Lower lobe of right lung (tissue), 2 donors: ENCODE results near the gene ACOT11. TPM values are rescaled to one million over a fixed set of nuclear protein-coding genes. Genes with fewer than 3 reads are reported as not detected.

Experiments
- ATAC-seq, 2 donors: fragments of 200-7000 bp; cut with Tn5 transposase; one replicate each; pipeline ENCODE4 v1.9.1; 2020 to 2022; ENCODE audit warnings: mild to moderate bottlenecking in 2 of 2, moderate library complexity in 2 of 2
- DNase-seq: peaks from one replicate; pipeline ENCODE4 v3.0.0-alpha.2; 2020
- H3K27ac ChIP-seq: fragments of 200-600 bp; one replicate; pipeline ENCODE4 v1.8.0; 2022
- H3K27me3 ChIP-seq: fragments of 200-600 bp; one replicate; pipeline ENCODE4 v1.8.0; 2022; ENCODE audit warnings: low read depth
- H3K36me3 ChIP-seq: fragments of 200-600 bp; one replicate; pipeline ENCODE4 v1.8.0; 2022; ENCODE audit warnings: mild to moderate bottlenecking
- H3K4me1 ChIP-seq: fragments of 200-600 bp; one replicate; pipeline ENCODE4 v1.8.0; 2022
- H3K4me3 ChIP-seq: fragments of 200-600 bp; one replicate; pipeline ENCODE4 v1.8.0; 2022; ENCODE audit warnings: mild to moderate bottlenecking
- H3K9me3 ChIP-seq: fragments of 200-600 bp; one replicate; pipeline ENCODE4 v1.8.0; 2022
- CTCF ChIP-seq: fragments of 200-600 bp; IDR thresholded peaks from one replicate; pipeline ENCODE4 v1.8.0; 2022; ENCODE audit warnings: antibody characterized with exemption, mild to moderate bottlenecking
- intact Hi-C: fragments of 100-400 bp; cut with DNase I; formaldehyde crosslinking; loops from one replicate; pipeline ENCODE4 v1.11.0; 2022
- total RNA-seq: library from RNA; stranded (reverse); fragmentation: NEBNext Ultra II Directional; extraction: Animal tissue kit (Norgen Biotek cat#: 25700); gene quantifications from one replicate; pipeline ENCODE4 v1.2.1, GENCODE V29; 2021
- donor health status: DM: no; HTN: yes; CAD: no; lungs with severe emphysema.

Gene ACOT11
- total RNA-seq, 1 donor from 2014 or later: 5.0 TPM

DNA sequence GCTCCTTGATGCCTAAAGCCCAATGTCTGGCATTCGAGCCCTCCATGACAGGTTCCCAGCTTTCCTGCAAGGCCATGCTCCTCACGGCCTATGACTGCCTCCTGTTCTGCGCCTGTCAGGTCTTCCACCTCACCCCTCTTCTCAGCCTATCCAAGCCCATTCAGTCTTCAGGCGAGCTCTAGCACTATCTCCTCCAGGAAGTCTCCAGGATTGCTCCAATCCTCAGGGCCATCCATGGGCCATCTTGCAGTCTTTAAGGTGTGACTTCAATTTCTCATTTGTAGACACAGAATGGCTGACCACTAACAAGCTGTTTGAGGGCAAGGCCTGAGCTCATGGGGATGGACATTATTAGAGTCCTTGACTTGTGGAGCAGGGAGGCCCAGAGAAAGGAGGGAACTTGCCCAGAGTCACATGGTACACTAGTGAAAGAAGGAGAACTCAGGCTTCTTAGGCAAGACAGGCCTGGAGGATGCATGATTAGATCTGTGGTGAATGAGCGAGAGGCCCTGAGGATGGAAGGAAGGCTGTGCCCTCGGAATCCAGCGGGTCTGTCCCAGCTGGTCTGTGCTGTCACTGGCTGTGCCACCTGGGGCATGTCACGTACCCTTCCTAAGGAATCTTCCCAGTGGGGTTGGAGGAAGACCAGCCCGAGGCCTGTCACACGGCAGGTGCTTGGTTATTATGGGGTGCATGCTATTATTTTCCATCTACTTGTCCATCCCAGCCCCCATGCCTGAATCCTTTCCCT lies 1.2 kb upstream of the ACOT11 start:
- Histone ChIP-seq H3K27me3 (no peaks in the 10 kb centered on the region), H3K9me3 (no peaks in the 10 kb centered on the region), H3K27ac (peak overlapping the region; percentile 14), H3K36me3 (no peaks in the 10 kb centered on the region), H3K4me1 (peaks cover 23% of the 10 kb centered on the region), H3K4me3 (no peak overlapping the region)
- no peak for DNase-seq
- intact Hi-C loops: no loop called here
- ATAC-seq: peak in 1 of 2 donors; percentile 28
- no peak for TF ChIP-seq CTCF

DNA sequence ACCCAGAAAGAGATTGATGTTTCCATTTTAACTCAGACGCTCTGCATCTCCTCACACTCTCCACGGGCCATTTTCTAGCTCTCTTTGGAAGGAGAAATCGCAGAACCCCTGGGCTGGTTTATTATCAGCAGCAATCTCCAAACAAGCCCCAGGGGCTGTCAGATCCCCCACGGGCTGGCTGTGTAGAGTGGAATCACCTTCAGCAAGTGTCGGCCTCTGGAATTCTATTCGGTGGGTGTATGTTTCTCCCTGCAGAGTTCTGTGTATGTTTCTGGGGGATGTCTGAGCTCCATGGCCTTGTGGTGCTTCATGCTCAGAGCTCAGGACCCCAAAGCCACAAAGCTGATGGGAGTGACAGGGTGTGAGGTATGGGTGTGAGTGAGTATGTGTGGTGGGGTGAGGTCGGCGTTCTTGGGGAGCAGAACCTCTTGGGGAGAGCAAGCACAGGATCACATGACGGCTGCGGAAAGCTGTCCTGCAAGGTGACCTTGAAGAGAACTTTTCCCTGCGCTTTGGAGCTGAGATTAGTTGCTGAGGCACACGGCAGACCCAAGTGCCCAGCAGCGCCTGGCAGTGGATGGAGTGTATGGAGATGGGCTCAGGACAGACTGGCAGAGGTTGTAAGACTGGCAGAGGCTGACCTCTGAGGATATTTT lies 489 bp downstream of the ACOT11 start:
- Histone ChIP-seq H3K27me3 (no peaks in the 10 kb centered on the region), H3K36me3 (no peaks in the 10 kb centered on the region), H3K27ac (no peak overlapping the region), H3K4me3 (peak overlapping the region; percentile 29), H3K4me1 (peaks cover 10% of the 10 kb centered on the region), H3K9me3 (no peaks in the 10 kb centered on the region)
- ATAC-seq: no peak
- intact Hi-C loops: no loop called here
- DNase-seq: no peak
- no peak for TF ChIP-seq CTCF

- no peak overlapping the region for H3K27ac ChIP-seq
- no peaks in the 10 kb centered on the region for H3K36me3 ChIP-seq
- ATAC-seq (no peak), DNase-seq (no peak)
- no peak overlapping the region for H3K4me3 ChIP-seq
- H3K27me3 ChIP-seq: no peaks in the 10 kb centered on the region
- no peak for TF ChIP-seq CTCF
- peaks cover 4% of the 10 kb centered on the region for H3K4me1 ChIP-seq
- no peaks in the 10 kb centered on the region for H3K9me3 ChIP-seq
- intact Hi-C loops: no loop called here
These were observed 1.3 kb downstream of the ACOT11 start for GRCh38 chr1:54549181-54549924.

- H3K4me1 ChIP-seq: peaks cover 4% of the 10 kb centered on the region
- ATAC-seq: no peak
- no peak overlapping the region for H3K4me3 ChIP-seq
- H3K36me3 ChIP-seq: no peaks in the 10 kb centered on the region
- H3K9me3 ChIP-seq: peaks cover 4% of the 10 kb centered on the region
- no peak for TF ChIP-seq CTCF
- no peak for DNase-seq
- intact Hi-C loops: no loop called here
- no peaks in the 10 kb centered on the region for H3K27me3 ChIP-seq
- no peak overlapping the region for H3K27ac ChIP-seq
These were observed 3.9 kb downstream of the ACOT11 start for GRCh38 chr1:54551891-54552290.

- Histone ChIP-seq H3K4me1 (no peaks in the 10 kb centered on the region), H3K4me3 (no peak overlapping the region), H3K36me3 (no peaks in the 10 kb centered on the region), H3K9me3 (peaks cover 4% of the 10 kb centered on the region), H3K27ac (no peak overlapping the region), H3K27me3 (no peaks in the 10 kb centered on the region)
- DNase-seq (no peak), ATAC-seq (no peak)
- intact Hi-C loops: no loop called here
- no peak for TF ChIP-seq CTCF
These were observed 5.7 kb downstream of the ACOT11 start for GRCh38 chr1:54553602-54554313.
